Hair follicular keratinocyte (primary cell): ENCODE data around the gene TMEM131. TPM values are rescaled to one million over a fixed set of nuclear protein-coding genes. Genes with fewer than 3 reads are reported as not detected.

Source experiments
- total RNA-seq: library from RNA; depleted of rRNA; stranded (reverse); fragments of >200 nt; gene quantifications from 2 replicates; pipeline ENCODE4 v1.2.3, GENCODE V29; 2015

Gene TMEM131, protein sequence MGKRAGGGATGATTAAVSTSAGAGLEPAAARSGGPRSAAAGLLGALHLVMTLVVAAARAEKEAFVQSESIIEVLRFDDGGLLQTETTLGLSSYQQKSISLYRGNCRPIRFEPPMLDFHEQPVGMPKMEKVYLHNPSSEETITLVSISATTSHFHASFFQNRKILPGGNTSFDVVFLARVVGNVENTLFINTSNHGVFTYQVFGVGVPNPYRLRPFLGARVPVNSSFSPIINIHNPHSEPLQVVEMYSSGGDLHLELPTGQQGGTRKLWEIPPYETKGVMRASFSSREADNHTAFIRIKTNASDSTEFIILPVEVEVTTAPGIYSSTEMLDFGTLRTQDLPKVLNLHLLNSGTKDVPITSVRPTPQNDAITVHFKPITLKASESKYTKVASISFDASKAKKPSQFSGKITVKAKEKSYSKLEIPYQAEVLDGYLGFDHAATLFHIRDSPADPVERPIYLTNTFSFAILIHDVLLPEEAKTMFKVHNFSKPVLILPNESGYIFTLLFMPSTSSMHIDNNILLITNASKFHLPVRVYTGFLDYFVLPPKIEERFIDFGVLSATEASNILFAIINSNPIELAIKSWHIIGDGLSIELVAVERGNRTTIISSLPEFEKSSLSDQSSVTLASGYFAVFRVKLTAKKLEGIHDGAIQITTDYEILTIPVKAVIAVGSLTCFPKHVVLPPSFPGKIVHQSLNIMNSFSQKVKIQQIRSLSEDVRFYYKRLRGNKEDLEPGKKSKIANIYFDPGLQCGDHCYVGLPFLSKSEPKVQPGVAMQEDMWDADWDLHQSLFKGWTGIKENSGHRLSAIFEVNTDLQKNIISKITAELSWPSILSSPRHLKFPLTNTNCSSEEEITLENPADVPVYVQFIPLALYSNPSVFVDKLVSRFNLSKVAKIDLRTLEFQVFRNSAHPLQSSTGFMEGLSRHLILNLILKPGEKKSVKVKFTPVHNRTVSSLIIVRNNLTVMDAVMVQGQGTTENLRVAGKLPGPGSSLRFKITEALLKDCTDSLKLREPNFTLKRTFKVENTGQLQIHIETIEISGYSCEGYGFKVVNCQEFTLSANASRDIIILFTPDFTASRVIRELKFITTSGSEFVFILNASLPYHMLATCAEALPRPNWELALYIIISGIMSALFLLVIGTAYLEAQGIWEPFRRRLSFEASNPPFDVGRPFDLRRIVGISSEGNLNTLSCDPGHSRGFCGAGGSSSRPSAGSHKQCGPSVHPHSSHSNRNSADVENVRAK (N-terminal part only)
- total RNA-seq = 20.8 and 21.9 TPM in 2 replicates

GRCh38 chr2:97995734-97996624 lies at the start of gene TMEM131:
Gene TMEM131, minus strand, starts transcription at chr2:97995948. Its CDS starts 286 bp downstream, at chr2:97995662.

GRCh38 chr2:97713296-97714083 lies 282.3 kb downstream of the TMEM131 start, which contains the start of gene ZAP70:
Gene ZAP70, plus strand, starts transcription at chr2:97713576. Its CDS starts 10,461 bp downstream, at chr2:97724037.

Other genes starting within 250 kb of the TMEM131 start
- gene VWA3B, start 91.2 kb upstream of the TMEM131 start, total RNA-seq = 0.08 and 0.16 TPM in 2 replicates